Peyer's patch (tissue), 4 donors: ENCODE results near the gene PTP4A2. TPM values are rescaled to one million over a fixed set of nuclear protein-coding genes. Genes with fewer than 3 reads are reported as not detected.

ENCODE experiments used
- DNase-seq, 3 donors: peaks; one replicate each; pipeline ENCODE4 v3.0.0-alpha.2; 2017 to 2019
- H3K27ac ChIP-seq, 4 donors: fragments of 200-600 bp; sonication (generic); one replicate each; pipeline ENCODE4 v1.5.1; 2016 to 2019
- H3K27me3 ChIP-seq, 2 donors: fragments of 200-600 bp; sonication (generic); one replicate each; pipeline ENCODE4 v1.5.1; 2019
- H3K36me3 ChIP-seq, 3 donors: fragments of 200-600 bp; sonication (generic); one replicate each; pipeline ENCODE4 v1.5.1; 2016 to 2019
- H3K4me1 ChIP-seq, 4 donors: fragments of 200-600 bp; sonication (generic); one replicate each; pipeline ENCODE4 v1.5.1; 2016 to 2019
- H3K4me3 ChIP-seq, 4 donors: fragments of 200-600 bp; sonication (generic); 1 replicate in 3 of 4; 2 replicates in 1 of 4; pipeline ENCODE4 v1.5.1; 2016 to 2019; ENCODE audit warnings: mild to moderate bottlenecking in 1 of 4
- H3K9me3 ChIP-seq, 4 donors: fragments of 200-600 bp; sonication (generic); one replicate each; pipeline ENCODE4 v1.5.1; 2016 to 2019; ENCODE audit warnings: mild to moderate bottlenecking in 1 of 4
- POLR2A ChIP-seq, 2 donors: fragments of 450-650 bp; IDR thresholded peaks; one replicate each; pipeline ENCODE4 v1.5.1; 2017; ENCODE audit warnings: antibody characterized with exemption in 2 of 2, mild to moderate bottlenecking in 2 of 2, moderate library complexity in 2 of 2
- total RNA-seq, 4 donors: library from RNA; depleted of rRNA; stranded (reverse); fragments of >200 nt; gene quantifications; one replicate each; pipeline ENCODE4 v1.1.0, GENCODE V29; 2016
- TF ChIP-seq, protein P1 (sequence below), 6 experiments: fragments of 450-650 bp in 4 of 6; fragments of 200-600 bp in 2 of 6; sonication (generic) in 1 of 6; IDR thresholded peaks; one replicate each; pipeline ENCODE4 v1.5.1; 2017 to 2019; ENCODE audit warnings: antibody characterized with exemption in 6 of 6, mild to moderate bottlenecking in 3 of 6, moderate library complexity in 1 of 6

PTP4A2 gene
- total RNA-seq, 4 donors from 2014 or later = 103 to 165 (median 122) TPM

DNA sequence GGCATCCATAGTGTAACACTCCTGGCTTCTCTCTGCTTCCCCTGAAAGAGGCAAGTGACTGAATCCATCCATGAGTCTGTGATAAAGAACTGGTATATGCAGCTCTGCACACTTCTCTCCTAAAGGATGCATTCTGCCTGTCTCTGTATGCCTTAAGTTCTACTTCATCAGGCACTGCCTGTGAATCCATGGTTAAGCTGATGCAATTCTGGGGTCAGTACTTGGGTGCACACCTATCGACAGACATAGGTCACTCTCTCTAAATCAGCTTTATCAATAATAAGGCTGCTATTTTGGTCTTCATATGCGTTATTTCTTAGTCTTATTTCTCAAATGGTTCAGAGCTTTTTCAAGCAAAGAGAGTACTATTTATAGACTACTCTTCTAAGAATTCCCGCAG, 32.7 kb upstream of the PTP4A2 start:
- Histone ChIP-seq H3K36me3 (no peaks in the 10 kb centered on the region), H3K4me1 (no peaks in the 10 kb centered on the region), H3K9me3 (no peaks in the 10 kb centered on the region), H3K27me3 (no peaks in the 10 kb centered on the region), H3K4me3 (no peak overlapping the region), H3K27ac (no peak overlapping the region)
- DNase-seq = no peak
- no peak for TF ChIP-seq POLR2A (IDR thresholded peaks at IDR 0.05)
- TF ChIP-seq, protein P1, sequence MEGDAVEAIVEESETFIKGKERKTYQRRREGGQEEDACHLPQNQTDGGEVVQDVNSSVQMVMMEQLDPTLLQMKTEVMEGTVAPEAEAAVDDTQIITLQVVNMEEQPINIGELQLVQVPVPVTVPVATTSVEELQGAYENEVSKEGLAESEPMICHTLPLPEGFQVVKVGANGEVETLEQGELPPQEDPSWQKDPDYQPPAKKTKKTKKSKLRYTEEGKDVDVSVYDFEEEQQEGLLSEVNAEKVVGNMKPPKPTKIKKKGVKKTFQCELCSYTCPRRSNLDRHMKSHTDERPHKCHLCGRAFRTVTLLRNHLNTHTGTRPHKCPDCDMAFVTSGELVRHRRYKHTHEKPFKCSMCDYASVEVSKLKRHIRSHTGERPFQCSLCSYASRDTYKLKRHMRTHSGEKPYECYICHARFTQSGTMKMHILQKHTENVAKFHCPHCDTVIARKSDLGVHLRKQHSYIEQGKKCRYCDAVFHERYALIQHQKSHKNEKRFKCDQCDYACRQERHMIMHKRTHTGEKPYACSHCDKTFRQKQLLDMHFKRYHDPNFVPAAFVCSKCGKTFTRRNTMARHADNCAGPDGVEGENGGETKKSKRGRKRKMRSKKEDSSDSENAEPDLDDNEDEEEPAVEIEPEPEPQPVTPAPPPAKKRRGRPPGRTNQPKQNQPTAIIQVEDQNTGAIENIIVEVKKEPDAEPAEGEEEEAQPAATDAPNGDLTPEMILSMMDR (IDR thresholded peaks at IDR 0.05) = no peak

DNA sequence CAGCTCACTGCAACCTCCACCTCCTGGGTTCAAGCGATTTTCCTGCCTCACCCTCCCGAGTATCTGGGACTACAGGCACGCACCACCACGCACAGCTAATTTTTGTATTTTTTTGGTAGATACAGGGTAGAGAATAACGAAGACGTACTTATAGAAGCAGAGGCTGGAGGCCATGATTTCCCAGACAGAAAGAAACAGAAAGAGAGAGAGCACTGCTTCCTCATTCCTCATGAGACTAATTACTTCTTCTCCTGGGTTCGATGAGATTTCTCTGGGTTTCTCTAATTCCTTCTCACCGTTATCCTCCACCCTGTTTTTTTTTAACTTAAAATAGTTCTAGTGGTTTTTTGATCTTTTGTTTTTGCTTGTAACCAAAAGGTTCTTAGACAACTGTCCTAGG, 23.4 kb upstream of the PTP4A2 start:
- no peak overlapping the region for H3K4me3 ChIP-seq
- DNase-seq = no peak
- no peaks in the 10 kb centered on the region for H3K36me3 ChIP-seq
- H3K27me3 ChIP-seq = no peaks in the 10 kb centered on the region
- no peak overlapping the region for H3K27ac ChIP-seq
- H3K4me1 ChIP-seq = peaks cover 0 to 8% (median 3%) of the 10 kb centered on the region in 4 donors
- TF ChIP-seq, protein P1 (IDR thresholded peaks at IDR 0.05) = no peak
- no peaks in the 10 kb centered on the region for H3K9me3 ChIP-seq

DNA sequence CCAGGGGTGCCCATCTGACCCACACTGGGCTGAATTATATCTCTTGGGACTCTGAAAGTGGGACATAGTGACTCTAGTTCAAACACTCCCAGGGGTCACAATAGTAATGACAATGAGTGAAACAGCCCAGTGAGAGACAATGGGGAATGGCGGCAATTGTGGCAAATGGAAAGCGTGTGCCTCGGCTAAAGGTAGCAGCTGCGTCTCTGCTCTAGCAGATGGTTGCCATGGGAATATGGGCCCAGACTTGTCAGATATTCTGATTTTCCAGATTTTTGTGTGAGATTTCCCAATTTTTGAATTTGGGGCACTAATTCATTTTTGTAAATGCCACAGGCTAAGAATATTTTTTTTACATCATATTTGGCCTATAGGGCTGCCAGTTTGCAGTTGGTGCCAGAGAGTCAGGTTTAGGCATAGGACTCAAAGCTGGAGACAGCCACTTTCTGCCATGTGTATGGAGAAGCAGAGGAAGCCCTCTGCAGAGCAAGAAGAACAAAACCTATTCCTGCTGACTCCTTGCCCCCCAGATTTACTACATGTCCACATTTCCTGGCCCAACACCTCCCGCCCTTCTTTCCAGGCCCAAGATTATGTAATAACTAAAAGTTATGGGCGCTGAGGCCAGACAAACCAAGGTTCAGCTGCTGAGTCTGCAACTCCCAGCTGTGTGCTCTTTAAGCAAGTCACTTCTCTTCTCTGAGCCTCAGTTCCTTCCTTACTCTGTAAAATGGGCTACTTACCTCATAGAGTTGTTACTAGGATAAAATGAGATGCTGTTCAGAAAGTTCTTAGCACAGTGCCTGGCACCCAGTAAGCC, 21.6 kb upstream of the PTP4A2 start:
- no peak for DNase-seq

DNA sequence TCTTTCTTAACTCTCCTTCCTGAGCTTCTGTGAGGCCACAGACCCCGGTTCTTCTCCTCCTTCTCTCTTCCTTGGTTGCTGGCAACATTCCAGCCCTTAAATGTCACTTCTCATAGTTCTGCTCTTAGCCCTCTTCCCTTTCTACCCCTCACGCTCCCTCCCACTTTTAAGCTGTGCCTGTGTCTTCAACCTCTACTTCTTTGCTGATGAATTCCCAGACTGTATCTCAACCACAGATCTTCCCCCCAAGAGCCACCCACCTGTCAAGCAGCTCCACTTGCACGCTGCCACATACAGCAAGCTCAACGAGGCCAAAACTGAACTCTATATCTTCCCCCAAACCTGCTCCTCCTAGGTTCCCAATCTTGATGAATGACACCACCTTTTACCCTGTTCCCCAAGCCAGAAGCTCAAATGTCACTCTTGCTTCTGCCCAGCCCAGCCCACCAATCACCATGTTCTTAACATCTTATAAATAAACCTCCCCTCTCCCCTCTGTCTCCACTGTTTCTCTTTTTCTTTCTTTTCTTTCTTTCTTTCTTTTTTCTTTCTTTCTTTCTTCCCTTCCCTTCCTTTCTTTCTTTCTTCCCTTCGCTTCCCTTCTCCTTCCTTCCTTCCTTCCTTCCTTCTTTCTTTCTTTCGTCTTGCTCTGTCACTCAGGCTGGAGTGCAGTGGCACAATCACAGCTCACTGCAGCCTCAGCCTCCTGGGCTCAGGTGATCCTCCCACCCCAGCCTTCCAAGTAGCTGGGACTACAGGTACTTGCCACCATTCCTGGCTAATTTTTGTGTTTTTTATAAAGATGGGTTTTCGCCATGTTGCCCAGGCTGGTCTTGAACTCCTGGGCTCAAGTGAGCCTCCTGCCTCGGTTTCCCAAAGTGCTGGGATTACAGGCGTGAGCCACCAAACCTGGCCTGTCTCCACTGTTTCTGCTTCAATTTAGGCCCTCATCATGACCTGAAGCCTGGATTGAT, 19.8 kb upstream of the PTP4A2 start:
- Histone ChIP-seq H3K36me3 (no peaks in the 10 kb centered on the region), H3K27ac (peak overlapping the region in 2 of 4 donors; percentile 46 to 53), H3K27me3 (no peaks in the 10 kb centered on the region), H3K9me3 (no peaks in the 10 kb centered on the region), H3K4me3 (no peak overlapping the region), H3K4me1 (peaks cover 10 to 26% (median 19%) of the 10 kb centered on the region in 4 donors)
- DNase-seq = no peak
- no peak for TF ChIP-seq POLR2A (IDR thresholded peaks at IDR 0.05)
- TF ChIP-seq, protein P1 (IDR thresholded peaks at IDR 0.05) = no peak

More for the DNA sequence above, 21.6 kb upstream of the PTP4A2 start:
- Histone ChIP-seq H3K4me3 (no peak overlapping the region), H3K9me3 (no peaks in the 10 kb centered on the region), H3K27me3 (no peaks in the 10 kb centered on the region), H3K27ac (no peak overlapping the region), H3K36me3 (no peaks in the 10 kb centered on the region), H3K4me1 (peaks cover 10 to 26% (median 17%) of the 10 kb centered on the region in 4 donors)
- TF ChIP-seq, protein P1 (IDR thresholded peaks at IDR 0.05) = no peak
- TF ChIP-seq POLR2A (IDR thresholded peaks at IDR 0.05) = no peak

DNA sequence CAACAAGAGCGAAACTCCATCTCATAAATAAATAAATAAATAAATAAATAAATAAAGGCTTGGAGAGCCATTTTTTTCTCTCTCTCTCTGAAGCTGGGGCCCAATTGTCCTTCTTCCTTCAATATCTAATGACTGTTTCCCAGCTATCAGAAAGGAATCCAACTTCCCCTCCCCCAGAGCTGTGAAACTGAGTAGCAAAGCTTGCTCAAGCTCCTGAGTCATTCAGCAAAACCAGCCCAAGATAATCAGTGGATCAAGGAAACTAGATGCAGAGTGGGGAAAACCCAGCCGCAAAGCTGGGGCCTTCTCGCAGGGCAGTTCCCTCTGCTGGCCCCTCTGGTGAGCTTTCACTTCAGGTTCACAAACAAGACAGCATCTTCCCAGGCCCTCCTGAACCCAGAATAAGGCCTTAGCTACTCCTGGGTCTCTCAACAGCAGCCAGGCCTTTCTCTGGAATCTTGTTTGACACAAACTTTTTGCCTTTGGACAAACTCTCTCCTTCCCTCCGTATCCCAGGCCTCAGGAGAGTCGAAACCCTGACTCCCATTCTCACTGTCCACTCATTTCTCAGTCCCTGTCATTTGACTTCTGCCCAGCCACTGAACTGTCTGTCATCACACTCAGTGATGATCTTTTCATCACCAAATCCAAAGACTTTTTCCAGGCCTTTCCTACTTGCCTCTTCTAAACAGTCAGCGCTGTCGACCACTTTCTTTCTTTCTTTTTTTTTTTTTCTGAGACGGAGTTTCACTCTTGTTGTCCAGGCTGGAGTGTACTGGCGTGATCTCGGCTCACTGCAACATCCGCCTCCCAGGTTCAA, 18.0 kb upstream of the PTP4A2 start:
- Histone ChIP-seq H3K36me3 (no peaks in the 10 kb centered on the region), H3K4me1 (peaks cover 10 to 26% (median 19%) of the 10 kb centered on the region in 4 donors), H3K9me3 (no peaks in the 10 kb centered on the region), H3K4me3 (no peak overlapping the region), H3K27ac (peak overlapping the region; percentile 70 to 83 (median 74)), H3K27me3 (no peaks in the 10 kb centered on the region)
- DNase-seq = peak; percentile 67 to 93 (median 81)
- TF ChIP-seq, protein P1 (IDR thresholded peaks at IDR 0.05) = peak in 5 of 6 experiments; percentile 10 to 55 (median 38)
- peak in 1 of 2 donors; percentile 39 for TF ChIP-seq POLR2A (IDR thresholded peaks at IDR 0.05)
